K562 (cell line): ENCODE results near the gene CACNA1I. TPM values are rescaled to one million over a fixed set of nuclear protein-coding genes. Genes with fewer than 3 reads are reported as not detected.

ENCODE experiments used
- ADNP ChIP-seq: fragments of 200-800 bp; sonication (Bioruptor generic); IDR thresholded peaks from 2 replicates; pipeline ENCODE4 v1.6.1; 2016; ENCODE audit warnings: missing genetic modification characterization, missing compliant biosample characterization
- ASH1L ChIP-seq: fragments of 450-650 bp; IDR thresholded peaks from 2 replicates; pipeline ENCODE4 v1.6.1; 2018; ENCODE audit warnings: borderline replicate concordance, mild to moderate bottlenecking, low read depth; ENCODE audit not compliant: partially characterized antibody
- DNMT1 ChIP-seq: fragments of 450-650 bp; IDR thresholded peaks from 2 replicates; pipeline ENCODE4 v1.6.1; 2016; ENCODE audit warnings: antibody characterized with exemption, mild to moderate bottlenecking
- DPF2 ChIP-seq: fragments of 450-650 bp; IDR thresholded peaks from 2 replicates; pipeline ENCODE4 v1.6.1; 2016
- ETV1 ChIP-seq: fragments of 450-650 bp; conservative IDR thresholded peaks from 2 replicates; pipeline ENCODE4 v1.6.1; 2016; ENCODE audit warnings: missing genetic modification characterization, control low read depth, low read depth, missing compliant biosample characterization
- FOS ChIP-seq: IDR thresholded peaks from 3 replicates; pipeline ENCODE4 v1.6.1; 2011; ENCODE audit not compliant: insufficient read length; ENCODE audit errors: extremely low read depth
- FOXO4 ChIP-seq: fragments of 450-650 bp; formaldehyde crosslinking; IDR thresholded peaks from 2 replicates; pipeline ENCODE4 v1.4.0; 2020; ENCODE audit warnings: mild to moderate bottlenecking, moderate library complexity
- HNRNPLL ChIP-seq: fragments of 200-400 bp; formaldehyde crosslinking; IDR thresholded peaks from 2 replicates; pipeline ENCODE4 v1.6.1; 2017; ENCODE audit warnings: low read length, low read depth, mild to moderate bottlenecking; ENCODE audit not compliant: poor library complexity, severe bottlenecking
- NFYB ChIP-seq: IDR thresholded peaks from 2 replicates; pipeline ENCODE4 v1.6.1; 2011; ENCODE audit warnings: mild to moderate bottlenecking, moderate library complexity; ENCODE audit not compliant: insufficient read length; ENCODE audit errors: extremely low read depth
- NUFIP1 ChIP-seq: fragments of 450-650 bp; IDR thresholded peaks from 2 replicates; pipeline ENCODE4 v1.6.1; 2018; ENCODE audit not compliant: partially characterized antibody
- POLR3A ChIP-seq: IDR thresholded peaks from 2 replicates; pipeline ENCODE4 v1.6.1; 2011; ENCODE audit warnings: borderline replicate concordance, mild to moderate bottlenecking, moderate library complexity; ENCODE audit not compliant: insufficient read length, insufficient read depth; ENCODE audit errors: extremely low read depth
- ZNF239 ChIP-seq: fragments of 250-450 bp; sonication (Bioruptor Pico); IDR thresholded peaks from 2 replicates; pipeline ENCODE4 v1.4.0; 2020; ENCODE audit warnings: mild to moderate bottlenecking
- ZNF518B ChIP-seq: fragments of 250-450 bp; sonication (Bioruptor Pico); IDR thresholded peaks from 2 replicates; pipeline ENCODE4 v1.5.0; 2021; ENCODE audit warnings: mild to moderate bottlenecking, moderate library complexity
- polyA plus RNA-seq, 8 experiments: library from polyadenylated mRNA; depleted of rRNA in 4 of 8; stranded (reverse) in 5 of 8; unstranded in 3 of 8; fragments of >200 nt; fragmentation: Nextera tagmentation in 2 of 8; fragmentation: Illumina TruSeq in 1 of 8; extraction: Ambion mirVana in 2 of 8; extraction: Trizol in 1 of 8; gene quantifications; 2 replicates each; pipeline versions ENCODE4 v1.2.1 to v1.2.3, GENCODE V29; 2011 to 2014; ENCODE audit warnings: inconsistent platforms in 1 of 8, missing spikeins in 1 of 8
- total RNA-seq, 7 experiments: library from RNA; depleted of rRNA in 6 of 7; stranded (reverse); fragments of >200 nt in 6 of 7; fragmentation: Illumina TruSeq in 2 of 7; extraction: Trizol in 2 of 7; gene quantifications; 2 replicates each; pipeline versions ENCODE4 v1.2.1 to v1.2.3, GENCODE V29; 2011 to 2021; ENCODE audit warnings: low replicate concordance in 1 of 7
- TF ChIP-seq, protein P1 (sequence below): fragments of 200-800 bp; sonication (Bioruptor generic); IDR thresholded peaks from 2 replicates; pipeline ENCODE4 v1.6.1; 2017; ENCODE audit warnings: missing genetic modification characterization, missing compliant biosample characterization
- TF ChIP-seq, protein P2 (sequence below): IDR thresholded peaks from 2 replicates; pipeline ENCODE4 v1.6.1; 2012; ENCODE audit warnings: low read depth, low read length, improper control_type of control experiment, borderline replicate concordance
- TF ChIP-seq, protein P3 (sequence below): fragments of 250-450 bp; sonication (Bioruptor Pico); IDR thresholded peaks from 2 replicates; pipeline ENCODE4 v1.4.0; 2020; ENCODE audit warnings: mild to moderate bottlenecking, moderate library complexity
- TF ChIP-seq, protein P4 (sequence below): fragments of 450-650 bp; formaldehyde crosslinking; IDR thresholded peaks from 2 replicates; pipeline ENCODE4 v1.4.0; 2020; ENCODE audit warnings: mild to moderate bottlenecking, mixed read lengths

Gene CACNA1I
- total and polyA plus RNA-seq, 9 of the 15 experiments (the other 6 are each of a cell fraction or from before 2014, with no cell fraction given), result 0.01 to 0.79 (median 0.32) TPM; not detected in 1

DNA sequence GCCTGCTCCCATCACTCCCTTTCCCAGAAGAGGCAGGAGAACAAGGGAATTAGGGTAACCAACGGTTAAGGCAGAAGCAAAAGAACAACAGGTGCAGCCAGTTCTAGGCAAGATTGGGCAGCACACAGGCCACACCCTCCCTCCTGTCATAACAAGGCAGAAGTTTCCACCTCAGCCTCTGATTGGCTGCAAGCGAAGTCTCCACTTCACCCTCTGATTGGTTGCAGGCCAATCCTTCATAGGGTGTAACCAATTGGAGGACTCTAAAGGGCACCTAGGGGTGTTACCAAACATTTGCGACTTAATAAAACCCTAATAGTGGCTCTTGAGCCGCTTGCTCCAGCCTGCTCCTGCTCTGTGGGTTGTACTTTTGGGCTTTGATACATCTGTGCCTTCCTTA is 153.8 kb downstream of the CACNA1I start (continued):
- TF ChIP-seq, protein P1, sequence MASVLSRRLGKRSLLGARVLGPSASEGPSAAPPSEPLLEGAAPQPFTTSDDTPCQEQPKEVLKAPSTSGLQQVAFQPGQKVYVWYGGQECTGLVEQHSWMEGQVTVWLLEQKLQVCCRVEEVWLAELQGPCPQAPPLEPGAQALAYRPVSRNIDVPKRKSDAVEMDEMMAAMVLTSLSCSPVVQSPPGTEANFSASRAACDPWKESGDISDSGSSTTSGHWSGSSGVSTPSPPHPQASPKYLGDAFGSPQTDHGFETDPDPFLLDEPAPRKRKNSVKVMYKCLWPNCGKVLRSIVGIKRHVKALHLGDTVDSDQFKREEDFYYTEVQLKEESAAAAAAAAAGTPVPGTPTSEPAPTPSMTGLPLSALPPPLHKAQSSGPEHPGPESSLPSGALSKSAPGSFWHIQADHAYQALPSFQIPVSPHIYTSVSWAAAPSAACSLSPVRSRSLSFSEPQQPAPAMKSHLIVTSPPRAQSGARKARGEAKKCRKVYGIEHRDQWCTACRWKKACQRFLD (CRISPR knock-in tag), result 0 out of 2 replicates have a peak, but pooled peaks have one; percentile 9
- no peak for TF ChIP-seq ETV1 (tag)
- TF ChIP-seq, protein P2, sequence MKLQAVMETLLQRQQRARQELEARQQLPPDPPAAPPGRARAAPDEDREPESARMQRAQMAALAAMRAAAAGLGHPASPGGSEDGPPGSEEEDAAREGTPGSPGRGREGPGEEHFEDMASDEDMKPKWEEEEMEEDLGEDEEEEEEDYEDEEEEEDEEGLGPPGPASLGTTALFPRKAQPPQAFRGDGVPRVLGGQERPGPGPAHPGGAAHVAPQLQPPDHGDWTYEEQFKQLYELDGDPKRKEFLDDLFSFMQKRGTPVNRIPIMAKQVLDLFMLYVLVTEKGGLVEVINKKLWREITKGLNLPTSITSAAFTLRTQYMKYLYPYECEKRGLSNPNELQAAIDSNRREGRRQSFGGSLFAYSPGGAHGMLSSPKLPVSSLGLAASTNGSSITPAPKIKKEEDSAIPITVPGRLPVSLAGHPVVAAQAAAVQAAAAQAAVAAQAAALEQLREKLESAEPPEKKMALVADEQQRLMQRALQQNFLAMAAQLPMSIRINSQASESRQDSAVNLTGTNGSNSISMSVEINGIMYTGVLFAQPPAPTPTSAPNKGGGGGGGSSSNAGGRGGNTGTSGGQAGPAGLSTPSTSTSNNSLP, result no peak
- TF ChIP-seq ADNP (tag), result no peak
- no peak for TF ChIP-seq NUFIP1
- peak; percentile 74 for TF ChIP-seq NFYB
- TF ChIP-seq, protein P3, sequence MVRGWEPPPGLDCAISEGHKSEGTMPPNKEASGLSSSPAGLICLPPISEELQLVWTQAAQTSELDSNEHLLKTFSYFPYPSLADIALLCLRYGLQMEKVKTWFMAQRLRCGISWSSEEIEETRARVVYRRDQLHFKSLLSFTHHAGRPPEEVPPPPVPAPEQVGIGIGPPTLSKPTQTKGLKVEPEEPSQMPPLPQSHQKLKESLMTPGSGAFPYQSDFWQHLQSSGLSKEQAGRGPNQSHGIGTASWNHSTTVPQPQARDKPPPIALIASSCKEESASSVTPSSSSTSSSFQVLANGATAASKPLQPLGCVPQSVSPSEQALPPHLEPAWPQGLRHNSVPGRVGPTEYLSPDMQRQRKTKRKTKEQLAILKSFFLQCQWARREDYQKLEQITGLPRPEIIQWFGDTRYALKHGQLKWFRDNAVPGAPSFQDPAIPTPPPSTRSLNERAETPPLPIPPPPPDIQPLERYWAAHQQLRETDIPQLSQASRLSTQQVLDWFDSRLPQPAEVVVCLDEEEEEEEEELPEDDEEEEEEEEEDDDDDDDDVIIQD (CRISPR knock-in tag), result no peak
- no peak for TF ChIP-seq DPF2
- no peak for TF ChIP-seq POLR3A
- no peak for TF ChIP-seq FOXO4 (CRISPR knock-in tag)
- TF ChIP-seq ZNF518B (CRISPR knock-in tag), result no peak
- TF ChIP-seq ZNF239 (CRISPR knock-in tag), result no peak
- TF ChIP-seq HNRNPLL, result no peak
- TF ChIP-seq FOS, result peak; percentile 74
- TF ChIP-seq, protein P4, sequence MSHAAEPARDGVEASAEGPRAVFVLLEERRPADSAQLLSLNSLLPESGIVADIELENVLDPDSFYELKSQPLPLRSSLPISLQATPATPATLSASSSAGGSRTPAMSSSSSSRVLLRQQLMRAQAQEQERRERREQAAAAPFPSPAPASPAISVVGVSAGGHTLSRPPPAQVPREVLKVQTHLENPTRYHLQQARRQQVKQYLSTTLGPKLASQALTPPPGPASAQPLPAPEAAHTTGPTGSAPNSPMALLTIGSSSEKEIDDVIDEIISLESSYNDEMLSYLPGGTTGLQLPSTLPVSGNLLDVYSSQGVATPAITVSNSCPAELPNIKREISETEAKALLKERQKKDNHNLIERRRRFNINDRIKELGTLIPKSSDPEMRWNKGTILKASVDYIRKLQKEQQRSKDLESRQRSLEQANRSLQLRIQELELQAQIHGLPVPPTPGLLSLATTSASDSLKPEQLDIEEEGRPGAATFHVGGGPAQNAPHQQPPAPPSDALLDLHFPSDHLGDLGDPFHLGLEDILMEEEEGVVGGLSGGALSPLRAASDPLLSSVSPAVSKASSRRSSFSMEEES (CRISPR knock-in tag), result no peak
- TF ChIP-seq ASH1L, result peak; percentile 70
- no peak for TF ChIP-seq DNMT1
